Epithelial cell of esophagus (primary cell): ENCODE data around the gene BAIAP2L1.

ENCODE experiments used
- DNase-seq: peaks from one replicate; pipeline ENCODE4 v3.0.0; 2010; ENCODE audit warnings: low read depth
- H3K4me3 ChIP-seq: 2 replicates; pipeline ENCODE4 v1.5.1; 2011; ENCODE audit warnings: mild to moderate bottlenecking, low read length, control low read depth
- CTCF ChIP-seq: IDR thresholded peaks from 2 replicates; pipeline ENCODE4 v1.5.1; 2011; ENCODE audit warnings: low read depth, mild to moderate bottlenecking, low read length, control low read depth, inconsistent platforms; ENCODE audit not compliant: insufficient read depth; ENCODE audit errors: missing control alignments

Gene BAIAP2L1

GRCh38 chr7:98289333-98289875 lies 111.5 kb downstream of the BAIAP2L1 start:
- H3K4me3 ChIP-seq: no peak overlapping the region
- TF ChIP-seq CTCF: no peak
- no peak for DNase-seq

DNA sequence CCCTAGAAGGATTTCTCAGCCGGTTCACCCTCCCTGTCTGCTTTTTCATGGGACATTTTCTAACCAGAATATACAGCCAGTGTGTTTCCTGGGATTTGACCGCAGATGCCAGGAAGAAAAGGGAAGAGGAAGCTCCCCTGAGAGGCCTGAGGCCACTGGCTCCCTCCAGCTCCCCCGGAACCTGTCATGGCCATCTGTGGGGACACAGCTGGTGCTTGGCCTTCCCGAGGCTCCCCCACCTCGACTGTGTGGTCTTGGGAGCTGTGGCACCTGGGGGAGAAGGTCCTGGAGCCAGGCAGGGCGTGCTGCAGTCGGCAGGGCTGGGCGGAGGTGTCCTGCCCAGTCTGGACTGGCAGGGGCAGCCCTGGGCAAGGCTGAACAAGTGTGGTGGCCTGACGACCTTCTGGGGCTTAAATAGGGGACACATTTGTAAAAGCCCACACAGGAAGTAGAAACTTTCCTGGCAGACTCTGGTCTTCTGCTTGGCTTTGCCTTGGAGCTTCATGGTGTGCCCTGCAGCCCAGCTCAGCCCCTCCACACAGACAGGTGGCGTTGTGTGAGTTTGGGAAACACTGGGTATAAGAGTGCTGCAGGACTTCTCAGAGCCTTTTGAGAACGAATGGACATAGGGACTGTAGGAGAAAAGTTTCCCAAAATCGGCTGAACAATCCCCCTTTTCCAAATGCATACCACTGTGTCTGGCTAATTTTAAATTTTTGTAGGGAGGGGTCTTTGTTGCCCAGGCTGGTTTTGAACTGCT lies 112.6 kb downstream of the BAIAP2L1 start:
- DNase-seq: peak; percentile 18
- H3K4me3 ChIP-seq: no peak overlapping the region
- TF ChIP-seq CTCF: peak; percentile 6

DNA sequence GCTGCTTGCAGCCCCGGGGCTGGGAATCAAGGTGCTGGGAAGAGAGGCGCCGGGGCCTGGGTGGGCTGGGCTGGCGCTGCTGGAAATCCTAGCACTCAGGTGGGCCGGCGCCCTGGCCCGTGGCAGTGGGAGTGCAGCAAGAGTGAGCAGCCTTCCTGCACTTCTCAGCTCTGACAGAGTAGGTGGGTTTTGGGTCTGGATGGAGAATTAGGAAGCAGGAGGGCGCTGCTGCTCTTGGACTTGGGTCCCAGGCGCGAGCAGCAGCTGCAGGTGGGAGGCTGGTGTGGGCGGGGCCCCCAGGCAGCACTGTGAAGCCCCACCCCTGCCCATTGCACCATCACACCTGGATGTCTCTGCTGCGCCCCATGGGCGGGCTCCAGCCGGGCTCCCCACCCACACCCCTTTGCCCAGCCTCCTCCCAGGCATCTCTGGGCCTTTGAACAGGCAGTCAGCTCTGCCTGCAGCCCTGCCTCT lies 113.4 kb downstream of the BAIAP2L1 start:
- no peak for TF ChIP-seq CTCF
- peak; percentile 94 for DNase-seq

DNA sequence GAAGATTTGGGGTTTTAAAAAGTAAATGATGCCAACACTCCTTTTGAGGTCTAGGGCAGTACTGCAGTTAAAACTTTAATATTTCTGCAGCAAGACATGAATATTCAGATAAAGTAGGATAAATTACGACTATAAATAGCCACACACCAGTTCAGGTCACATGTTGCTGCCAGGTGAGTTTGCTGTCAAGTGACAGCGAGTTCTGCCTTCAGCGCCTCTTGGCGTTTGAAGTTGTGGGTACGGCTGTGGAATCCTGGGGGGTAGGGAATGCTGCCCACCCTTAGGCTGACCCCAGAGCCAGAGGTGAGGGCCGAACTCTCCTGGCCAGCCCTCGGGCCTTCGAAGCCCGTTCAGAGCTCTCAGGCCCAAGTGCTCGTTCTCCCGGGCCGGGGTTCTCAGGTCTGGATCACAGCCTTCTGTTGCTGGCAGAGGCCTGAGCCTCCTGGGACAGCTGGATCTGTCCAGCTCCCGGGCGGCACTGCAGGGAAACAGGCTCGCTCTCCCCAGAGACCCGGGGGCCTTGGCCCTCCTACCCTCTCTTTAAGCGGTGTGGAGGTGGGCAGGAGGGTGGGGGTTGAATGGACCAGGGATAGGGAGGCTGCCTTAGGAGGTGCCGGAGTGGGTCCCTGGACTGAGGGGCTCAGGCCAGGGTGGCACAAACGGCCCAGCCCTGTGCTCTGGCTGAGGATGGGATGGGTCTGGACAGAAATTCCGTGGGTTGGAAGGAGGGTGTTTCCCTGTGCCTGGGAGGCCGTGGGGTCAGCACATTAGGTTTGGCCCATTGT lies 114.0 kb downstream of the BAIAP2L1 start:
- no peak for TF ChIP-seq CTCF
- no peak for DNase-seq
- no peak overlapping the region for H3K4me3 ChIP-seq

More for the DNA sequence above, 113.4 kb downstream of the BAIAP2L1 start:
- H3K4me3 ChIP-seq: no peak overlapping the region

DNA sequence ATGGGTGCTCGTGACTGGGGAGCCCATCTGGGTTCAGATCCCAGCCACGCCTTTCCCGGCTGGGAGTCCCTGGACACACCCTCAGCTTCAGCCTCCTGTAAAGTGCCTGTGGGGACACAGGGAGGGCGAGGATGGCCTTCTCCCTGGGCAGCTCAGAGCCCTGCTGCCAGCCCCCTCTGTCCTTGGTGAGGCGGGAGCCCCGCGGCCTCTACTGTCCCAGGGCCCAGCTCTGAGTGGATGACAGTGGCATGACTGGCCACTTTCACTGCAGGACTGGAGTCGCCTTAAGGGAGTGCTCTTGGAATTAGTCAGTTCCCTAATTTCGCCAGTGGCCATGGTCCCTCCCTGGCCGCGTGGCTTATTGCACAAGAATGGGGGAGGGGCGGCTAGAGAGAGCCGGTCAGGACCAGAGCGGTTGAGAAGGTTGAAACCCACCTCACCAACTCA lies 114.8 kb downstream of the BAIAP2L1 start:
- H3K4me3 ChIP-seq: no peak overlapping the region
- no peak for TF ChIP-seq CTCF
- DNase-seq: peak; percentile 85

GRCh38 chr7:98285157-98286092 lies 115.5 kb downstream of the BAIAP2L1 start:
- DNase-seq: no peak
- no peak overlapping the region for H3K4me3 ChIP-seq

More at GRCh38 chr7:98285157-98286092, 115.5 kb downstream of the BAIAP2L1 start:
- no peak for TF ChIP-seq CTCF
